GM21528 (cell line): ENCODE measurements around the gene SPACA5.
"Not testable (repeated sequence)": the region's sequence is repeated elsewhere in the genome, so short reads cannot be mapped to it uniquely, and the experiment has no call there.

ENCODE experiments used
- ATAC-seq: cut with Tn5 transposase; IDR thresholded peaks from one replicate; pipeline ENCODE4 v1.9.1; 2021; ENCODE audit warnings: mild to moderate bottlenecking, moderate library complexity; ENCODE audit not compliant: unreplicated experiment, low FRiP score

The SPACA5 gene

GRCh38 chrX:48006688-48007087, at the start of gene SPACA5:
TSS of gene SPACA5 (plus strand) at chrX:48006988. CDS start at chrX:48007803, 815 bp downstream.
- ATAC-seq: not testable (repeated sequence)

GRCh38 chrX:47958206-47958605, 48.6 kb upstream of the SPACA5 start:
- not testable (repeated sequence) for ATAC-seq

- ATAC-seq: no peak
These were observed 47.9 kb upstream of the SPACA5 start for GRCh38 chrX:47958761-47959342.

GRCh38 chrX:47960406-47960805, 46.4 kb upstream of the SPACA5 start:
- ATAC-seq: no peak

- ATAC-seq: not testable (repeated sequence)
These were observed 45.0 kb upstream of the SPACA5 start for GRCh38 chrX:47961830-47962229.

- not testable (repeated sequence) for ATAC-seq
These were observed 41.3 kb upstream of the SPACA5 start for GRCh38 chrX:47965526-47965925.

- no peak for ATAC-seq
These were observed 33.6 kb upstream of the SPACA5 start for GRCh38 chrX:47973235-47973634.

- ATAC-seq: no peak
These were observed 30.3 kb upstream of the SPACA5 start for GRCh38 chrX:47976254-47977151.

GRCh38 chrX:47991263-47992094, 15.3 kb upstream of the SPACA5 start:
- no peak for ATAC-seq

- ATAC-seq: no peak
These were observed 14.8 kb upstream of the SPACA5 start for GRCh38 chrX:47992095-47992380.

GRCh38 chrX:47992669-47993068, 14.1 kb upstream of the SPACA5 start:
- ATAC-seq: no peak

- ATAC-seq: no peak
These were observed 5.5 kb upstream of the SPACA5 start for GRCh38 chrX:48001260-48001659.

GRCh38 chrX:48002319-48002718, 4.5 kb upstream of the SPACA5 start:
- no peak for ATAC-seq

- no peak for ATAC-seq
These were observed 3.9 kb upstream of the SPACA5 start for GRCh38 chrX:48002929-48003328.

- ATAC-seq: peak; percentile 25
These were observed 3.4 kb upstream of the SPACA5 start for GRCh38 chrX:48003367-48003757.

- peak; percentile 90 for ATAC-seq
These were observed 2.9 kb upstream of the SPACA5 start, which contains the start of gene ZNF182 for GRCh38 chrX:48003758-48004457. TSS of gene ZNF182 (minus strand) at chrX:48003989. CDS start at chrX:48002609, 1,380 bp downstream.

GRCh38 chrX:48009445-48009960, 2.7 kb downstream of the SPACA5 start:
- ATAC-seq: not testable (repeated sequence)

GRCh38 chrX:48016583-48017310, 10.0 kb downstream of the SPACA5 start:
- not testable (repeated sequence) for ATAC-seq

GRCh38 chrX:48019892-48020291, 13.1 kb downstream of the SPACA5 start:
- not testable (repeated sequence) for ATAC-seq
